OCI-LY3 (cell line): ENCODE results near the gene IPPK.

Source experiments
- H2AFZ ChIP-seq: fragments of 200-600, 300-600 bp; shearing (Covaris generic); 2 replicates; pipeline ENCODE4 v1.6.0; 2014; ENCODE audit warnings: antibody characterized with exemption, low read depth, low read length
- H3K27ac ChIP-seq: fragments of 200-600, 300-600 bp; sonication (generic); 2 replicates; pipeline ENCODE4 v1.5.1; 2014; ENCODE audit warnings: mild to moderate bottlenecking, low read length, moderate library complexity, mixed read lengths
- H3K27me3 ChIP-seq: fragments of 200-600, 300-600 bp; sonication (generic); 2 replicates; pipeline ENCODE4 v1.6.1; 2014; ENCODE audit warnings: low read depth, low read length, mixed read lengths
- H3K36me3 ChIP-seq: fragments of 200-600, 300-600 bp; sonication (generic); replicated peaks from 2 replicates; pipeline ENCODE3; 2014; ENCODE audit warnings: low read depth, low read length, mixed read lengths
- H3K4me1 ChIP-seq: fragments of 300-600, 200-600 bp; sonication (generic); 2 replicates; pipeline ENCODE4 v1.6.1; 2014; ENCODE audit warnings: low read length, mixed read lengths
- H3K4me2 ChIP-seq: fragments of 200-600, 300-600 bp; sonication (generic); 2 replicates; pipeline ENCODE4 v1.6.1; 2014; ENCODE audit warnings: low read length, mixed read lengths
- H3K4me3 ChIP-seq: fragments of 300-600, 200-600 bp; sonication (generic); 2 replicates; pipeline ENCODE4 v1.5.1; 2014; ENCODE audit warnings: antibody characterized with exemption, mild to moderate bottlenecking, low read length, moderate library complexity
- H3K79me2 ChIP-seq: fragments of 300-600, 200-600 bp; shearing (Covaris generic); 2 replicates; pipeline ENCODE4 v1.6.1; 2014; ENCODE audit warnings: mild to moderate bottlenecking, low read length, mixed read lengths
- H3K9ac ChIP-seq: fragments of 300-600, 200-600 bp; shearing (Covaris generic); 2 replicates; pipeline ENCODE4 v1.6.0; 2014; ENCODE audit warnings: mild to moderate bottlenecking, low read length, moderate library complexity
- H3K9me3 ChIP-seq: fragments of 200-600, 300-600 bp; shearing (Covaris generic); 2 replicates; pipeline ENCODE4 v1.6.1; 2014; ENCODE audit warnings: low read length, mixed read lengths; ENCODE audit not compliant: insufficient read depth
- H4K20me1 ChIP-seq: fragments of 200-600, 300-600 bp; sonication (generic); 2 replicates; pipeline ENCODE4 v1.6.1; 2016; ENCODE audit warnings: low read length, mixed read lengths; ENCODE audit not compliant: insufficient read depth
- CTCF ChIP-seq: fragments of 200-600, 300-600 bp; sonication (generic); IDR thresholded peaks from 2 replicates; pipeline ENCODE4 v1.5.1; 2014; ENCODE audit warnings: antibody characterized with exemption, low read length, low read depth
- EZH2phosphoT487 ChIP-seq: fragments of 200-600 bp; shearing (Covaris generic); IDR thresholded peaks from 2 replicates; pipeline ENCODE4 v1.6.1; 2018; ENCODE audit warnings: antibody characterized with exemption, mixed run types, low read depth

Gene IPPK

GRCh38 chr9:92641092-92641809 is 28.7 kb downstream of the IPPK start:
- H3K4me3 ChIP-seq: no peak overlapping the region
- no peak overlapping the region for H3K27ac ChIP-seq
- no peaks in the 10 kb centered on the region for H3K4me1 ChIP-seq
- H2AFZ ChIP-seq: no peak overlapping the region
- TF ChIP-seq CTCF (no peak), EZH2phosphoT487 (no peak)
- H3K4me2 ChIP-seq: no peak overlapping the region
- H3K36me3 ChIP-seq: peaks cover 45% of the 10 kb centered on the region
- no peaks in the 10 kb centered on the region for H3K27me3 ChIP-seq
- no peak overlapping the region for H3K9ac ChIP-seq
- H3K79me2 ChIP-seq: no peaks in the 10 kb centered on the region
- no peaks in the 10 kb centered on the region for H3K9me3 ChIP-seq
- no peaks in the 10 kb centered on the region for H4K20me1 ChIP-seq

- no peaks in the 10 kb centered on the region for H3K27me3 ChIP-seq
- no peak for TF ChIP-seq CTCF
- no peak for TF ChIP-seq EZH2phosphoT487
- H3K79me2 ChIP-seq: no peaks in the 10 kb centered on the region
- no peak overlapping the region for H2AFZ ChIP-seq
- no peak overlapping the region for H3K9ac ChIP-seq
- H3K4me2 ChIP-seq: no peak overlapping the region
- H3K4me3 ChIP-seq: no peak overlapping the region
- no peaks in the 10 kb centered on the region for H3K9me3 ChIP-seq
- no peaks in the 10 kb centered on the region for H3K4me1 ChIP-seq
- no peak overlapping the region for H3K27ac ChIP-seq
- no peaks in the 10 kb centered on the region for H4K20me1 ChIP-seq
- peaks cover 42% of the 10 kb centered on the region for H3K36me3 ChIP-seq
Measured at GRCh38 chr9:92640398-92641091, 29.4 kb downstream of the IPPK start.

GRCh38 chr9:92639791-92640271 is 30.1 kb downstream of the IPPK start:
- Histone ChIP-seq H3K79me2 (no peaks in the 10 kb centered on the region), H4K20me1 (no peaks in the 10 kb centered on the region), H3K9ac (no peak overlapping the region)

More at GRCh38 chr9:92639791-92640271, 30.1 kb downstream of the IPPK start:
- Histone ChIP-seq H3K4me2 (no peak overlapping the region), H3K9me3 (no peaks in the 10 kb centered on the region), H3K27me3 (no peaks in the 10 kb centered on the region), H3K4me3 (no peak overlapping the region), H3K27ac (no peak overlapping the region), H2AFZ (no peak overlapping the region), H3K4me1 (no peaks in the 10 kb centered on the region), H3K36me3 (peaks cover 39% of the 10 kb centered on the region)
- TF ChIP-seq CTCF (no peak), EZH2phosphoT487 (no peak)
